GM12801 (cell line): ENCODE measurements around the gene PLSCR4.

Experiments used
- CTCF ChIP-seq: IDR thresholded peaks from one replicate; pipeline ENCODE4 v1.5.1; 2011; ENCODE audit warnings: control low read depth; ENCODE audit not compliant: insufficient read length; ENCODE audit errors: extremely low read depth

Gene PLSCR4

GRCh38 chr3:146181216-146181615 lies 69.7 kb downstream of the PLSCR4 start:
- no peak for TF ChIP-seq CTCF

GRCh38 chr3:146180376-146180775 lies 70.5 kb downstream of the PLSCR4 start:
- no peak for TF ChIP-seq CTCF

- no peak for TF ChIP-seq CTCF
These were observed 72.8 kb downstream of the PLSCR4 start for GRCh38 chr3:146178006-146178689.

GRCh38 chr3:146177519-146177918 lies 73.4 kb downstream of the PLSCR4 start:
- no peak for TF ChIP-seq CTCF

GRCh38 chr3:146177072-146177471 lies 73.8 kb downstream of the PLSCR4 start:
- no peak for TF ChIP-seq CTCF

GRCh38 chr3:146172586-146172985 lies 78.3 kb downstream of the PLSCR4 start:
- TF ChIP-seq CTCF, result no peak

- no peak for TF ChIP-seq CTCF
These were observed 80.3 kb downstream of the PLSCR4 start for GRCh38 chr3:146170591-146170990.
